GM18519 (cell line): ENCODE measurements around the gene MRNIP.

Source experiments
- ATAC-seq: cut with Tn5 transposase; IDR thresholded peaks from one replicate; pipeline ENCODE4 v1.9.1; 2021; ENCODE audit warnings: mild to moderate bottlenecking, moderate library complexity; ENCODE audit not compliant: unreplicated experiment, low FRiP score

The MRNIP gene

DNA sequence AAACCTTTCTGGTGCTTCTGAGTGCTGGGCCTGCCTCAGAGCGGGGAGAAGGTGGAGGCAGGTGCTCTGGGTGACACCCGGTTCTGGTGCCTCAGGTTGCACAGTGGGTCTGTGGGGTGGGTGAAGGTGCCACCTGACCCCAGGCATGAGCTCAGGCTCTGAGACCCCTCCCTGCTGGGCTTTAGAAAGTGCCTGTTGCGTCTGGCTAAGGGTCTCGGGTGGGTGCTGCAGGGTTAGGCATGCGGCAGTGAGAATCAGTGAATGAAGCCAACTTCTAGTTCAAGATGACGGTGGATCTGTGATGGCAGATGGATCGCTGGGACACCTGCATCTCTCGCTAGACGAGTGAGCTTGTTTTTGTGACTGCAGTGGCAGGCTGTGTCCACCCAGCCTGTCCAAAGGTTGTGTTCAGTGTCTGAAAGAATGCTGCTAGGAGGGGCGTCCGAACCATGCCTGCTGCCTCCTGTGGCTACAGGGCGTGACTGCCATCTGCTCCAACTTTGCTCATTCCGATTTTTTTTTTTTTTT is 32.9 kb downstream of the MRNIP start:
- ATAC-seq = no peak

DNA sequence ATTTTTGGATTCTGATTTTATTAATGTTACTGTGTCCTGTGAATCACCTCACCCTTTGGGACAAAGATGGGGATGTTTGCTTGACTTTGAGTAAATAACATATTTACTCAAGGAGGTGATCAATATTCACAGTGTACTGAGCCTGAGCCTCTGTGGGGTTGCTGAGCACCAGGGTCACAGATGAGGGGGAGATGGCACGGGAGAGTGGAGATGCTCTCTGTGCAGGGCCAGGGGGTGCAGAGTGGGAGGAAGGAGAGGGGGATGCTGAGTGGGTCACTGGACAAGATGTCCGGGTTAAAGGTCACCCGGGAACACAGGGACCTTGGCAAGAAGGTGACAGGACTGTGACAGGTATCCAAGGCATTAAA is 33.9 kb downstream of the MRNIP start:
- ATAC-seq = no peak

DNA sequence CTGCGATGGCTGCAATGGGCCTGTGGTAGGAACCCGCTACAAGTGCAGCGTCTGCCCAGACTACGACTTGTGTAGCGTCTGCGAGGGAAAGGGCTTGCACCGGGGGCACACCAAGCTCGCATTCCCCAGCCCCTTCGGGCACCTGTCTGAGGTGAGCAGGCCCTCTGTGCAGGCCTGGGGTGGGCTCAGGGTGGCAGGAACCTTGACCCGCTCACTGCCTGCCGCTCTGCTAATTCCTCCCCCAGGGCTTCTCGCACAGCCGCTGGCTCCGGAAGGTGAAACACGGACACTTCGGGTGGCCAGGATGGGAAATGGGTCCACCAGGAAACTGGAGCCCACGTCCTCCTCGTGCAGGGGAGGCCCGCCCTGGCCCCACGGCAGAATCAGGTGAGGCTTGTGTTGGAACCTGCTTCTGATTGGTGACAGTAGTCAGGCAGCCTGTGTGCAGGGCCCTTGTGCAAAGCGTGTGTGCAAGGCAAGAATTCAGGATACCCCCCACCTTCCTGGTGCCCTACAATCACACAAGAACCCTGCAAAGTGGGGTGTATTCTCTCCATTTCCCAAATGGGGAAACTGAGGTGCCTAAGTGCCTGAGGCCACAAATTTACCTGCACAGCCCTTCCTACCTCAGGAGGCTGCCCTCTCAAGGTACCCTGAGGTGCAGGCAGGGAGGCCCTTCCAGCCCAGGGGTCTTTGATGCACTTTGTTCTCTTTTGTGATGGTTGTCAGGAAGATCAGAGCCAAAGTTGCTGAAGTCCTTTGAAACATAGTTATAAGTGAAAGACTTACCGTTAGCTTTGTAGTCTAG is 34.5 kb downstream of the MRNIP start:
- ATAC-seq = no peak

GRCh38 chr5:179822444-179822990 is 36.1 kb downstream of the MRNIP start:
- no peak for ATAC-seq

DNA sequence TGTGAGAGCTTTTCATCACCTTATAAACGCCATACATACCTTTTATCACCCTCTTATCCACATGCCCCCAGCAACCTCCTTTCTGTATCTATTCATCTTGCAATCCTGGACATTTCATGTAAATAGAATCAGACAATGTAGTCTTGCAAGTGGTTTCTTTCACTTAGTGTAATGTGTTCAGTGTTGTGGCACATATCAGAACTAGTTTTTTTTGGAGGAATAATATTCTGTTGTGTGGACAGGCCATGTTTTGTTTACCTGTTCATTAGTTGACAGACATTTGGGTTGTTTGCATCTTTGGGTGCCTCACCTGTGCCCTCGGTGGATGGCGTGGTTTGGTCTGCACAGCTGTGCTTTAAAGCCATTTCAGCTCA is 36.6 kb downstream of the MRNIP start:
- no peak for ATAC-seq

DNA sequence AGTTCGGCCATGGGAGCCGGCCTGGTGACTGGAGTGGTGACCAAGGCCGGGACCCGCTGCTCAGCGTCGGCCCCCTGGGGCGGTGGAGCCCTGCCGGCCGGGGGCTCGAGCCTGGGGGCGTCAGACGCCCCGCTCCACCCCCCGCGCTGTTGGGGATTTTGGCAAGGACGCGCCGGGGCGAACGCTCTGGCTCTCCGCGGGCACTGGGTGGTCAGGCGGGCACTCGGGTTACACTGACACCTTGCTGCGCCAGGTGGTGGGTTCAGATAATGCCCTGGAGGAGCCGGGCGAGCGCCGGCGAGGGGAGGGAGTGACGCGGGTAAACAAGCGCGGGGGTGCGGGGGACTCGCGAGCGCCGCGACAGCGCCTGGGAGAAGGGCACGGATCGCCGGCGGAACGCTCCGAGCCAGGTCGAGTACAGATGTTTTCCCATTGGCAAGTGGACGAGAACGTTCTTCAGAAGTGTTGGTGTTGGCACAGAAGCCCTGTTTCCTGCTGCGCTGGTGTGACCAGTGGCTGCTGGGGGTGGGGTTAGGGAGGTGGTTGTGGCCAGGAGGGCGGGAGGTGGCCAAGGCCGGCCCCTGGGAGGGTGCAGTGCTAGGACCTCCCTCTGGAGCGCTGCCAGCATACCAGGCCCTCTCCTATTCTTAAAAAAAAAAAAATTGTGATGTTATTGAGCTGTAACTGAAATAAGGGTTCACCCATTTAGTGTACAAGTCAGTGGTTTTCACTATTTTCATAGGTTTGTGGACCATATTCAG is 37.1 kb downstream of the MRNIP start:
- no peak for ATAC-seq

GRCh38 chr5:179820483-179821297 is 37.9 kb downstream of the MRNIP start, which contains the start of gene SQSTM1:
Gene SQSTM1, plus strand, starts transcription at chr5:179820905. Its CDS starts 32 bp downstream, at chr5:179820937.
- peak; percentile 29 for ATAC-seq

- ATAC-seq = no peak
These were observed 38.5 kb downstream of the MRNIP start for GRCh38 chr5:179820127-179820482.

- ATAC-seq = no peak
These were observed 39.1 kb downstream of the MRNIP start for GRCh38 chr5:179819296-179820126.

DNA sequence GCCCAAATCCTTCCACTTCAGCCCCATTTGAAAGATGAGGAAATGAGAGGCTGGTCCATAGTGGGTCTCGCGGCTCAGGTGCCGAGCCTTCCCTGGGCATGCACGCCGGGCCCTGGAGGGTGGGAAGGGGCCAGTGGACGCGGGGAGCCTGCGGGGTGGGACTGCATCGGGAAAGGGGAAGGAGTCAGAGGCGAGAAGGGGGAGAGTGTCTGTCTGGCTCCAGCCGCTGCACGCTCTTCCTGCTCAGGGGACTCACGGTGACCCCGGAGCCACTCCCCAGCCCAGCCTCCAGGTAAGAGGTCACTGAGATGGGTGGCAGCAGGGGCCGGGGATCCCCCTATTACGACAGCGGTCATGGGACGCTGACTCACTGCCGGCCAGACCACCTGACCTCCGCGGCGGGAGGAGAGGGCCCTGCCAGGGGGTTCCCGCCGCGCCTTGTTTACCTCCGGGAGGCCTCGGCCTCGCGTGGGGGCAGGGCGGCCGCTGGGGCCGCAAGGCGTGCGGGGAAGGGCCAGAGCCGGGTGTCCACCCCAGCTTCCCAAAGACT is 39.8 kb downstream of the MRNIP start:
- peak; percentile 37 for ATAC-seq

GRCh38 chr5:179817890-179818745 is 40.5 kb downstream of the MRNIP start:
- no peak for ATAC-seq

GRCh38 chr5:179817470-179817840 is 41.2 kb downstream of the MRNIP start:
- ATAC-seq = no peak

GRCh38 chr5:179816796-179817469 is 41.7 kb downstream of the MRNIP start:
- ATAC-seq = no peak

- ATAC-seq = no peak
These were observed 42.2 kb downstream of the MRNIP start for GRCh38 chr5:179816401-179816795.

- no peak for ATAC-seq
These were observed 42.9 kb downstream of the MRNIP start for GRCh38 chr5:179815491-179816249.

DNA sequence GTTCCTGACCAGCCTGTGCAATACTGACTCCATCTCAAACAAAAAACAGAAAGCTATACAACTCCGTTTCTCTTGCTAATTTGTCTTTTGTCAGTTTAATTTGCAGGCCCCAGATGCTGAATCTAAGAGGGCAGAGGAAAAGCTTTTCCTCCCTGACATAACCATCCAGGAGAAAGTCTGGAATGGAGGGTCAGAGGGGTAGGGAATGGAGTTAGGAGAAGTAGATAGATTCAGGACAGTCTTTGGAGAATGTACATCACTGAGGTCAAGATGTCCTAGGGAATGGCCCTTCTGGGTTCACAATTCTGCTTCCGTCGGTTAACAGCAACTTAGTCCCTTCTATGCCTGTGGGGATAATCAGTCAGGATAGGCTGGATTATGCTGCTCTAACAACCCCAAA is 44.5 kb downstream of the MRNIP start:
- ATAC-seq = no peak

GRCh38 chr5:179812997-179813607 is 45.5 kb downstream of the MRNIP start:
- ATAC-seq = no peak
